LNCaP clone FGC (cell line): ENCODE results near the gene ETV1.

Experiments used
- DNase-seq: peaks from one replicate; pipeline ENCODE4 v3.0.0-alpha.2; 2011; ENCODE audit warnings: low read depth
- H3K4me3 ChIP-seq: 2 replicates; pipeline ENCODE4 v1.5.1; 2011; ENCODE audit warnings: mild to moderate bottlenecking, low read depth, low read length, control low read depth
- TF ChIP-seq, protein P1 (sequence below): IDR thresholded peaks from 2 replicates; pipeline ENCODE4 v1.5.1; 2012; ENCODE audit warnings: mild to moderate bottlenecking; ENCODE audit not compliant: control insufficient read depth, insufficient read depth; ENCODE audit errors: extremely low read depth

The ETV1 gene

DNA sequence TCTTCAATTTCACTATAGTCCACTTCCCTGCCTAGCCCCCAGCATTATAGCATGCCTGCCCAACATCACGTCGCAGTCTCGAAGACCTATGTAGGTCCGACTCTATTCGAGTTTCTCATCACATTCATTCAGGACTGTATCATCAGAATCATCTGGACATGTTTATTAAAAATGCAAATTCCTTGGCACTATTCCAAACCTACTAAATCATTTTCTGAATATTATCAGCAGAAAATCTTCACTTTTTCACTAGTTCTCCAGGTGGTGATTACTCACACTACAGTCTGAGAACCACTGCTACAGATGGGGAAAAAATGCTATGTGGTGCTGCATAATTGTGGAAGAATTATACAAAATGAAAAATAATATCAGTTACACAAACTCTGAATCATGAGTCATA is 29.3 kb upstream of the ETV1 start:
- no peak for DNase-seq
- no peak overlapping the region for H3K4me3 ChIP-seq
- TF ChIP-seq, protein P1, sequence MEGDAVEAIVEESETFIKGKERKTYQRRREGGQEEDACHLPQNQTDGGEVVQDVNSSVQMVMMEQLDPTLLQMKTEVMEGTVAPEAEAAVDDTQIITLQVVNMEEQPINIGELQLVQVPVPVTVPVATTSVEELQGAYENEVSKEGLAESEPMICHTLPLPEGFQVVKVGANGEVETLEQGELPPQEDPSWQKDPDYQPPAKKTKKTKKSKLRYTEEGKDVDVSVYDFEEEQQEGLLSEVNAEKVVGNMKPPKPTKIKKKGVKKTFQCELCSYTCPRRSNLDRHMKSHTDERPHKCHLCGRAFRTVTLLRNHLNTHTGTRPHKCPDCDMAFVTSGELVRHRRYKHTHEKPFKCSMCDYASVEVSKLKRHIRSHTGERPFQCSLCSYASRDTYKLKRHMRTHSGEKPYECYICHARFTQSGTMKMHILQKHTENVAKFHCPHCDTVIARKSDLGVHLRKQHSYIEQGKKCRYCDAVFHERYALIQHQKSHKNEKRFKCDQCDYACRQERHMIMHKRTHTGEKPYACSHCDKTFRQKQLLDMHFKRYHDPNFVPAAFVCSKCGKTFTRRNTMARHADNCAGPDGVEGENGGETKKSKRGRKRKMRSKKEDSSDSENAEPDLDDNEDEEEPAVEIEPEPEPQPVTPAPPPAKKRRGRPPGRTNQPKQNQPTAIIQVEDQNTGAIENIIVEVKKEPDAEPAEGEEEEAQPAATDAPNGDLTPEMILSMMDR, result no peak

DNA sequence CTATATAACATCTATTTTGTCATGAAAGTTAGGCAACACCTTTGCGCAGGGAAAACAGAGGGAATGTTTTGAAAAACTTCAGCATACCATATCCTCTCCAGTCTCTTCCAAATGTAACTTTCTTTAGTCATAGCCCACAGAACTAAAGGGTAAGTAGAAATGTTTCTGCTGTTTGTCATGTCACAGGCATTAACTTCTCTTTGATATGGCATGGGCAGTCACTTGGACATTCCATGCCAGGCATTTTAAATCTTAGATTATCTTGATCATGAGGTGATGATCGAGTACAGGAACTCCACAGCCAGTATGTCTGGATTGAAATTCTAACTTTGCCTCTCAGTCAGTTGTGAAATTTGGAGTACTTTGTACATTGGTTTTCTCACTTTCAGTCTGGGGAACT is 27.5 kb upstream of the ETV1 start:
- no peak overlapping the region for H3K4me3 ChIP-seq
- TF ChIP-seq, protein P1, result no peak

DNA sequence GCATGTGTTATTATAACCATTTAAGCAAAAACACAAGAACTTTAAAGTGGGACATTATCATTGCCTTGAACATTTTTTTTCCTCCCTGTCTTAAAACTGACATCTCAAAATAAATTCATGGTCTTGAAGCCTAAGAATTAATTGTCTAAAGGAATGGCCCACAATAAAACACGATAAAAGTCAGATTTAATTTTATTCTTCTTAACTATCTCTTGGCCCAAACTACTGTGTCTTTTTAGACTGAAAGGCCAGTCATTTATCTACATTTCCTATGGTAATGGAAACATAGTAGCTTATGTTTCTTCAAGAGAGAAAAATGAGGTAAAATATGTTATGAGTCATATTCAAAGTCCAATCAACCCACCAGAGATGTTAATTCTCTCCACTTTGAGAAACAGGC is 24.4 kb upstream of the ETV1 start:
- no peak for DNase-seq
- TF ChIP-seq, protein P1, result no peak
- no peak overlapping the region for H3K4me3 ChIP-seq

More for the DNA sequence above, 27.5 kb upstream of the ETV1 start:
- no peak for DNase-seq

DNA sequence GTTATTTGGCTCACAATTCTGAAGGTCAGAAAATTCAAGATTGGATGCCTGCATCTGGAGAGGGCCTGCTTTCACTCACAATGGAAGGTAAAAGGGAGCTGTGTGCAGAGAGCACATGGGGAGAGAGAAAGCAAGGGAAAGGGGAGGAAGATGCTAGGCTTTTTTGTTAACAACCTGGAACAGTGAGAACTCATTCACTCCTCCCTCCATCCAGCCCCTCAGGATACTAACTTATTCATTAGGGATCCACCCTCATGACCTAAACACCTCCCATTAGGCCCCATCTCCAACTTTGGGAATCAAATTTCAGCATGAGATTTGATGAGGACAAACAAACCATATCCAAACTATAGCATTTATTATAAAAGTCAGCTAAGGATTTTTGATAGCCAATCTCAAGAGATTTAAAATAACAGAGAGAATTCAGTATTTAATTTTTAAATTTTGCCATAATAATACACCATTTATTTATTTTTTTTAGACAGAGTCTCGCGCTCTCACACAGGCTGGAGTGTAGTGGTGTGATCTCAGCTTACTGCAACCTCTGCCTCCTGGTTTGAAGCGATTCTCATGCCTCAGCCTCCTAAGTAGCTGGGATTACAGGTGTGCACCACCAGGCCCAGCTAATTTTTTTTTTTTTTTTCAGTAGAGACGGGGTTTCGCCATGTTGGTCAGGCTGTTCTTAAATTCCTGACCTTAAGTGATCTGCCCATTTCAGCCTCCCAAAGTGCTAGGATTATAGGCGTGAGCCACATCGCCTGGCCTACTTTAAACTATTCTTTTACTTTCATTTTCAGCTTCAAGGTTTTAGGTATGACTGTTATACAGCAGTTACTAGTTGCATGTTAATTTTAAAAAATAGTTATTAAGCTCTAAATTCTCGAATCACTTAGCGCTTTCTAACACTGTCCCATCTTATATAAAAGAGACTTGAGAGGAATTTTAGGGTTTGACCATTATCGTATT is 20.3 kb upstream of the ETV1 start:
- TF ChIP-seq, protein P1, result no peak
- no peak overlapping the region for H3K4me3 ChIP-seq
- no peak for DNase-seq

DNA sequence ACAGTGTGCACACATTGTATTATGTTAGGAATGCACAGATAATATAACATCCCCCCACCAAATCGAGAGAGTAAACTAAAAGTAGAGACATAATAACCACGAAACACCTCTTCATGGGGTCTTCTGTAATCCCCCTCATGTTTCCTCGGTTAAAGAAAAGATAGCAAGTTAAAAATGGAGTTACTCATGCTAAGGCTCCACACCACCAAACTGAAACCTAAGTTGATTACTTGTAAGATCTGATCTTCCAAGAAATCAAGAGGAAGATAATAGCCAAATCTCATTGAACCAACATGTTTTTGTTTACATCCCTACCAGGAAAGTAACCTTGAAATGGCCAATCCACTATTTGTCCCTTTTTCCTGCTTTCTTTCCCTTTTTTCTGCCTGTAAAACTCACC is 11.7 kb upstream of the ETV1 start:
- no peak for DNase-seq
- H3K4me3 ChIP-seq, result no peak overlapping the region
- TF ChIP-seq, protein P1, result no peak

DNA sequence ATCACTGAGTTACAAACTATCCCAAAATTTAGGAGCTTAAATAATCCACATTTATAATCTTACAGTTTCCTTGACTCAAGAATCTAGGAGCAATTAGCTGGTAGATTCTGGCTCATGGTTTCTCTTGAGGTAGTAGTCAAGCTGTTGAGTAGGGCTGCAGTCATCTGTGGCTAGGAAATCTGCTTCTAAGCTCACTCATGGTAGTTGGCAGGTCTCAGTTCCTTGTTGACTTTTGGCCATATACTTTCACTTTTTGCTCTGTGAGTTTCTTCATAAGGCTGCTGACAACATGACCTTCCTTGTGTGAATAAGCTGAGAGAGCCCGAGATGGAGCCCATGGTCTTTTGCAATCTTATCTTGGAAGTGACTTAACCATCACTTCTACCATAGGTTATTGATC is 10.8 kb upstream of the ETV1 start:
- no peak overlapping the region for H3K4me3 ChIP-seq
- no peak for DNase-seq
- TF ChIP-seq, protein P1, result no peak
